Measurements from ENCODE around the gene SCRN2.
A peak's percentile ranks its signal among the peaks of the same experiment; 100 is the strongest.

SCRN2 gene

GRCh38 chr17:47850692-47851573, 9.9 kb upstream of the SCRN2 start, which contains the start of gene SP6:
TSS of gene SP6 (minus strand) at chr17:47851163. CDS start at chr17:47848429, 2,734 bp downstream.
- peak within 1 kb of the TSS; percentile 10 for H3K4me3 ChIP-seq (replicated peaks; ENCODE audit: low read depth, low read length)
- no peak for TF ChIP-seq CTCF (IDR thresholded peaks at IDR 0.05; ENCODE audit: low read length, missing control alignments)
- peak; percentile 47 for DNase-seq (ENCODE audit: low read depth)

DNA sequence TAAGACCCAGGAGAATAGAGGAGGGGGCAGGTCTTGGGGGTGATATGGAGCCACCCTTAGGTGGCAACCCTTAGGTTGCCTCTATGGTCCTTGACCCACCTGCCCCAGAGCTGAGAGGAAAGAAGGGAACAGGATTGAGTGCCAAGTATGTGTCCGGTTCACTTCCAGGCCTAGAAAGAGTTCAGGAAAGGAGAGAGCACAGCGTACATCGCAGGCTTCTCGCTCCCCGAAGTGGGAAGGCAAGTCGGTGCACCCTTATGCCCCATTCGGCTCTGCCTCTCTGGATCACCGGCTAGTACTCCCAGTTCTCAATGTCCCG, 9.3 kb upstream of the SCRN2 start:
- TF ChIP-seq CTCF (IDR thresholded peaks at IDR 0.05; ENCODE audit: low read length, missing control alignments): no peak
- no peak overlapping the region for H3K4me3 ChIP-seq (replicated peaks; ENCODE audit: low read depth, low read length)
- DNase-seq (ENCODE audit: low read depth): no peak

GRCh38 chr17:47848198-47848513, 7.1 kb upstream of the SCRN2 start:
- TF ChIP-seq CTCF (IDR thresholded peaks at IDR 0.05; ENCODE audit: low read length, missing control alignments): no peak
- H3K4me3 ChIP-seq (replicated peaks; ENCODE audit: low read depth, low read length): no peak overlapping the region
- DNase-seq (ENCODE audit: low read depth): no peak

- DNase-seq (ENCODE audit: low read depth): no peak
- TF ChIP-seq CTCF (IDR thresholded peaks at IDR 0.05; ENCODE audit: low read length, missing control alignments): peak; percentile 12
- no peak overlapping the region for H3K4me3 ChIP-seq (replicated peaks; ENCODE audit: low read depth, low read length)
Observed at GRCh38 chr17:47847341-47848197, 6.5 kb upstream of the SCRN2 start.

- no peak for TF ChIP-seq CTCF (IDR thresholded peaks at IDR 0.05; ENCODE audit: low read length, missing control alignments)
- DNase-seq (ENCODE audit: low read depth): no peak
- no peak overlapping the region for H3K4me3 ChIP-seq (replicated peaks; ENCODE audit: low read depth, low read length)
Observed at GRCh38 chr17:47846716-47847340, 5.8 kb upstream of the SCRN2 start.

DNA sequence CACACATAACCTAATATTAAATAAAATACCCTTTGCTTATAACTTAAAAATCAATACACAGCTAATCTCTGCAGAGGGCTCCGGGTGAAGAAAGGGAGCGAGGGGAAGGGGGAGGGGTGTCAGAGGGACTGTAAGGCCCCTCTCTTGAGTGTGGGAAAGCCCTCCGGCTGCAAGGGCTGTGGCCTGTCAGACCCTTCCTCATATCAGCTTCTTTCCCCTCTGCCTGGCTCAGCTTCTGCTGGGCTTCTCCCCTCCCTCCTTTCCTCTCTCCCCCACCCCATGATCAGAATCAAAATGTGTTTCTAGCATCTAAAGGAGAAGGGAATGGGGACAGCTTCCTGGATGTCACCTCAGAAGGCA, 4.6 kb upstream of the SCRN2 start:
- no peak for DNase-seq (ENCODE audit: low read depth)
- H3K4me3 ChIP-seq (replicated peaks; ENCODE audit: low read depth, low read length): no peak overlapping the region
- TF ChIP-seq CTCF (IDR thresholded peaks at IDR 0.05; ENCODE audit: low read length, missing control alignments): no peak

Measured in fibroblast of pulmonary artery (primary cell).